ENCODE measurements around the gene FFAR1. TPM values are rescaled to one million over a fixed set of nuclear protein-coding genes. Genes with fewer than 3 reads are reported as not detected.

The FFAR1 gene
- total and polyA plus RNA-seq, 2 donors (not counting 3 experiments of a cell fraction or from before 2014, with no cell fraction given): not detected

DNA sequence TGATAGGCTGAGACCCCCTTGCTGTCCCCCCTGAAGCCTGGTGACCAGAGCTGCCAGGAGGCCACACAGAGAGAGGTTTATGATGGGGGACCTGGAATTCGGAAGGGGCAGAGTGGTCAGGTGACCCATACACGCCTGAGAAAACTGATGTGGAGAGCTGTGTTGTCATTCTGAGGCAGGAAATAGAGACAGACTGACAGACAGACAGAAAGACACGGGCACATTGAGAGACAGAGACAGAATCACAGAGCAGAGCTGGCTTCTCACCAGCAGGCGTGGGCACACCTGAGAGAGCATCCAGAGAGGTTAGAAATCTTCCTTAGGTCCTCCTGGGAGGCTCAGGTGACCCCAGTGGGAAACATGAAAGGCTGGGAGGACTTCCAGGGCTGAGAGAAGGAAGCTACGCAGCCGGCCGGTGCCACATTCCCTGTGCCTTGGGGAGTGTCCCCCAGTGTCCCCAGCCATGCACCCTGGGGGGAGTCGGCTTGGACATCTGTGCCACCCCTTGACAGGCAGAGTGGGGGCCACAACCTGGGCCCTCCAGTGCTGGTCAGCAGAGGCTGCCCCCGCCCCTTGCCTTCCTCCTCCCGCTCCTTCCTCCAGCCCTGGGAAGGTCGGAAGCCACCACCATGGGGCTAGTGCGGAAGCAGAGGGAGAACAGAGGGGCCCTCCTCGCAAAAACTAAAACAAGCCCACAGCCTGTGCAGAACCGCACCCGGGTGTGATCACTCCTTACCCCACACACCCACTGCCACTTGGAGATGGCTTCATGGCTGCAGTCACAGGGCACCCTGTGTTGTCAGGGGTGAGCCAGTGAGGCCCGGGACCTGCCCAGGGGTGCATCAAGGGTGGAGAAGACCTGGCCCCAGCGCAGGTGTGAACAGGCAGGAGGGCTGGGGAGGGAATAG is 2.2 kb downstream of the FFAR1 start:
- H3K27ac ChIP-seq (ENCODE audit: insufficient read depth, low read depth, low read length): no peak overlapping the region
- H3K4me1 ChIP-seq (ENCODE audit: control insufficient read depth, extremely low read depth, insufficient read depth, low read length): no peaks in the 10 kb centered on the region
- no peak overlapping the region for H3K4me3 ChIP-seq (replicated peaks in 1 of 3; ENCODE audit: insufficient read depth in 1 of 3, low read depth in 1 of 3, low read length in 3 of 3)
- TF ChIP-seq, protein P1, sequence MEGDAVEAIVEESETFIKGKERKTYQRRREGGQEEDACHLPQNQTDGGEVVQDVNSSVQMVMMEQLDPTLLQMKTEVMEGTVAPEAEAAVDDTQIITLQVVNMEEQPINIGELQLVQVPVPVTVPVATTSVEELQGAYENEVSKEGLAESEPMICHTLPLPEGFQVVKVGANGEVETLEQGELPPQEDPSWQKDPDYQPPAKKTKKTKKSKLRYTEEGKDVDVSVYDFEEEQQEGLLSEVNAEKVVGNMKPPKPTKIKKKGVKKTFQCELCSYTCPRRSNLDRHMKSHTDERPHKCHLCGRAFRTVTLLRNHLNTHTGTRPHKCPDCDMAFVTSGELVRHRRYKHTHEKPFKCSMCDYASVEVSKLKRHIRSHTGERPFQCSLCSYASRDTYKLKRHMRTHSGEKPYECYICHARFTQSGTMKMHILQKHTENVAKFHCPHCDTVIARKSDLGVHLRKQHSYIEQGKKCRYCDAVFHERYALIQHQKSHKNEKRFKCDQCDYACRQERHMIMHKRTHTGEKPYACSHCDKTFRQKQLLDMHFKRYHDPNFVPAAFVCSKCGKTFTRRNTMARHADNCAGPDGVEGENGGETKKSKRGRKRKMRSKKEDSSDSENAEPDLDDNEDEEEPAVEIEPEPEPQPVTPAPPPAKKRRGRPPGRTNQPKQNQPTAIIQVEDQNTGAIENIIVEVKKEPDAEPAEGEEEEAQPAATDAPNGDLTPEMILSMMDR (IDR thresholded peaks at IDR 0.05; ENCODE audit: extremely low read depth in 1 of 2, insufficient read depth in 1 of 2, low read depth in 1 of 2, low read length in 2 of 2): no peak
- TF ChIP-seq JUN (IDR thresholded peaks at IDR 0.05; ENCODE audit: borderline replicate concordance, insufficient read depth, insufficient read length, low read depth) (no peak), EZH2 (IDR thresholded peaks at IDR 0.05; ENCODE audit: borderline replicate concordance, low read depth, low read length, severe bottlenecking) (no peak), MYC (IDR thresholded peaks at IDR 0.05; ENCODE audit: low read depth, low read length) (no peak), POLR2AphosphoS5 (IDR thresholded peaks at IDR 0.05; ENCODE audit: insufficient read depth, low read depth, low read length) (no peak), POLR2A (IDR thresholded peaks at IDR 0.05; ENCODE audit: low read depth, low read length) (no peak), GATA2 (IDR thresholded peaks at IDR 0.05; ENCODE audit: insufficient read depth, insufficient read length, low read depth, low read length) (no peak), MAX (IDR thresholded peaks at IDR 0.05; ENCODE audit: insufficient read depth, insufficient read length) (no peak), FOS (IDR thresholded peaks at IDR 0.05; ENCODE audit: borderline replicate concordance, insufficient read depth, low read length) (no peak)
- no TSS peak for BruUV-seq (replicated peaks)
- POLR2A ChIA-PET: no interaction called here
- no peaks in the 10 kb centered on the region for H3K9me1 ChIP-seq (replicated peaks; ENCODE audit: control insufficient read depth, extremely low read depth, insufficient read depth, low read length)
- no peaks in the 10 kb centered on the region for H4K20me1 ChIP-seq (replicated peaks; ENCODE audit: control insufficient read depth, extremely low read depth, insufficient read depth, low read length)
- H3K4me2 ChIP-seq (ENCODE audit: insufficient read depth, low read length): no peak overlapping the region
- dilution Hi-C loops (cut with MboI; ENCODE audit: extremely low pct_ligation_motif_present, low sequenced_read_pairs) (no loop called here), intact Hi-C loops (cut with micrococcal nuclease) (no loop called here)
- H3K9ac ChIP-seq (replicated peaks; ENCODE audit: extremely low read depth, insufficient read depth, low read length): no peak overlapping the region
- H3K9me3 ChIP-seq (replicated peaks; ENCODE audit: control insufficient read depth, insufficient read depth, low read length): no peaks in the 10 kb centered on the region
- CTCF ChIA-PET: interaction anchor here (0.8 to 1.8 kb wide), 2 partner anchors 118 to 145 kb away, joined by 3 to 8 read pairs; no protein-coding TSS in a partner anchor
- FAIRE-seq (no peak), DNase-seq (ENCODE audit: low read depth, low spot score) (no peak)
- no peaks in the 10 kb centered on the region for H3K36me3 ChIP-seq (ENCODE audit: control insufficient read depth in 2 of 2, extremely low read depth in 1 of 2, insufficient read depth in 2 of 2, low read length in 2 of 2)
- H3K79me2 ChIP-seq (ENCODE audit: control insufficient read depth, insufficient read depth, low read length): no peaks in the 10 kb centered on the region
- no peaks in the 10 kb centered on the region for H3K27me3 ChIP-seq (ENCODE audit: control insufficient read depth in 2 of 2, insufficient read depth in 2 of 2, low read length in 2 of 2)
- no peak overlapping the region for H2AFZ ChIP-seq (ENCODE audit: low read depth, low read length)
